GM21619 (cell line): ENCODE measurements around the gene ARSK.
"Not testable (repeated sequence)": the region's sequence is repeated elsewhere in the genome, so short reads cannot be mapped to it uniquely, and the experiment has no call there.

Source experiments
- ATAC-seq: cut with Tn5 transposase; IDR thresholded peaks from one replicate; pipeline ENCODE4 v1.9.1; 2021; ENCODE audit not compliant: unreplicated experiment

Gene ARSK

DNA sequence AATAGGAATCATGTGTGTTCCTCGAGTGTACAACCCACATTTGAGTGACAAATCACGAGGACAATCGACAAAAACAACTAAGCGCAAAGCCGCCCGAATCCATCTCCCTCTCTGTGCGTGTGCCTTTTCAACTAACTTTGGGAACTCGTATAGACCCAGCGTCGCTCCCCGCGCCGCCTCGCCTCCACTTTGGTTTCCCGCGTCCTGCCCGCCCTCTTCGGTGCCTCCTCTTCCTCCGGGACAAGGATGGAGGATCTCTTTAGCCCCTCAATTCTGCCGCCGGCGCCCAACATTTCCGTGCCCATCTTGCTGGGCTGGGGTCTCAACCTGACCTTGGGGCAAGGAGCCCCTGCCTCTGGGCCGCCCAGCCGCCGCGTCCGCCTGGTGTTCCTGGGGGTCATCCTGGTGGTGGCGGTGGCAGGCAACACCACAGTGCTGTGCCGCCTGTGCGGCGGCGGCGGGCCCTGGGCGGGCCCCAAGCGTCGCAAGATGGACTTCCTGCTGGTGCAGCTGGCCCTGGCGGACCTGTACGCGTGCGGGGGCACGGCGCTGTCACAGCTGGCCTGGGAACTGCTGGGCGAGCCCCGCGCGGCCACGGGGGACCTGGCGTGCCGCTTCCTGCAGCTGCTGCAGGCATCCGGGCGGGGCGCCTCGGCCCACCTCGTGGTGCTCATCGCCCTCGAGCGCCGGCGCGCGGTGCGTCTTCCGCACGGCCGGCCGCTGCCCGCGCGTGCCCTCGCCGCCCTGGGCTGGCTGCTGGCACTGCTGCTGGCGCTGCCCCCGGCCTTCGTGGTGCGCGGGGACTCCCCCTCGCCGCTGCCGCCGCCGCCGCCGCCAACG lies 65.3 kb downstream of the ARSK start, which contains the start of gene GPR150:
Gene GPR150 (plus strand): TSS at position 58 of the 840 bp plus-strand sequence. CDS start 189 bp downstream, at position 247.
- peak; percentile 64 for ATAC-seq

GRCh38 chr5:95620870-95621838 lies 66.3 kb downstream of the ARSK start:
- peak; percentile 48 for ATAC-seq

GRCh38 chr5:95621839-95622629 lies 67.1 kb downstream of the ARSK start:
- no peak for ATAC-seq

DNA sequence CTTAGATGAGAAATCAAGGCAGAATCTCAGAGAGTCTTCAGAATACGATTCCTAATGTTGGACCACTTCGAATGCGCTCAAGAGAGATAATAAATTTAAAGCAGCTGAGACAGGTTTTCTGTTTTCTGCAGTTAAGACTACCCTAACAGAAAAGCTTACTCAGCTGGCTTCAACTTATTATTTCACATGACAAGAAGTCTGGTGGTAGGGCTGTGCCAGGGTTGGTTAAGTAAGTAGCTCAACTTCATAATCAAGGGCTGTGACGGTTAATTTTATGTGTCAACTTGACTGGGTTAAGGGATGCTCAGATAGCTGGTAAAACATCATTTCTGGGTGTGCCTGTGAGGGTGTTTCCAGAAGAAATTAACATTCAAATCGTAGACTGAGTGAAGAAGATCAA lies 68.8 kb downstream of the ARSK start:
- ATAC-seq, result no peak

DNA sequence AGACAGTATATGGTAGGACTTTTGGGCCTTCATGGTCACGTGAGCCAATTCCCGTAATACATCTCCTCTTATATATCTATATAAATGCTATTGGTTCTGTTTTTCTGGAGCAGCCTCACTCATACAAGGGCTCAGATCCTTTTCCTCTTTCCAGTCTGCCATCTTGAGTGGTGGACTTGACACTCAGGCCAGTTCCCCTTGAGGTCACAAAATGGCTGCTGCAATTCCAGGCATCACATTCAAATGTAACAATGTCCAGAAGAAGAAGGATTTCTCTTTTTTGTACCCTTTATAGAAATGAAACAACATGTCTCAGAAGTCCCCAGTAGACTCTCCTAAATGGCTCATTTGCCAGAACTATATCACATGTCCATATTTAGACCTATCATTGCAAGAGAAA lies 69.5 kb downstream of the ARSK start:
- no peak for ATAC-seq

DNA sequence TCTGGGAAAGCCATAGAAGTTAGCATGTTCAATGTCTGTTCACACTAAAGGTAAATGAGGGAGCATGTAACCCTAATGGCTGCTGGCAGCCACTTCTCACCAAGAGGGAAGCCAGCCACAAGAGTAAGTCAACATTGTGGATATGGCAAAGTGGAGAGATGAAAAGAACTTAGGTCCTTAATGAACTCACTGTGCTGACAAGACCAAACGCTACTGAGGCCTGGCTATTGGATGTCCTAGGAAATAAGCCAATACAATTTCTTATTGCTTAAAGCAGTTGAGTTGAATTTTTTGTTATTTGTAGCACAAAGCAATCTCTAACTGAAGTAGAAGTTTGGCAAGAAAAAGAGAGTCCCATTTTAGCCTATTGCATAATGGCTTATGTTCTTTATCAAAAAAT lies 71.8 kb downstream of the ARSK start:
- no peak for ATAC-seq

DNA sequence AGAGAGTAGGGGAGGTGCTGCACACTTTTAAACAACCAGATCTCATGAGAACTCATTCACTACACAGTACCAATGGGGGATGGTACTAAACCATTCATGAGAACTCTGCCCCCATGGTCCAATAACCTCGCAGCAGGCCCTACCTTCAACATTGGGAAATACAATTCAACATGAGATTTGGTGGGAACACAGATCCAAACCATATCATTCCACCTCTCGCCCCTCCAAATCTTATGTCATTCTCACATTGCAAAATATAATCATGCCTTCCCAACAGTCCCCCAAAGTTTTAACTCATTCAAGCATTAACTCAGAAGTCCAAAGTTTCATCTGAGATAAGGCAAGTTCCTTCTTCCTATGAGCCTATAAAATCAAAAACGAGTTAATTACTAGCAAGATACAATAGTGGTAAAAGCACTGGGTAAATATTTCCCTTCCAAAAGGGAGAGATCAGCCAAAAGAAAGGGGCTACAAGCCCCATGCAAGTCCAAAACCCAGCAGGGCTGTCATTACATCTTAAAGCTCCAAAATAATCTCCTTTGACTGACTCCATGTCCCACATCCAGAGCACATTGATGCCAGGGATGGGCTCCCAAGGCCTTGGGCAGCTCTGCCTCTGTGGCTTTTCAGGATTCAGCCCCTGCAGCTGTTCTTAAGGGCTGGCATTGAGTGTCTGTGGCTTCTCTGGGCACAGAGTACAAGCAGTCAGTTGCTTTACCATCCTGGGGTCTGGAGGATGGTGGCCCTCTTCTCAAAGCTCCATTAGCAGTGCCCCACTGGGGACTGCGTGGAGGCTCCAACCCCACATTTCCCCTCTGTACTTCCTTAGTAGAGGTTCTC lies 73.3 kb downstream of the ARSK start:
- no peak for ATAC-seq

- ATAC-seq, result no peak
These were observed 74.0 kb downstream of the ARSK start for GRCh38 chr5:95628933-95629332.

DNA sequence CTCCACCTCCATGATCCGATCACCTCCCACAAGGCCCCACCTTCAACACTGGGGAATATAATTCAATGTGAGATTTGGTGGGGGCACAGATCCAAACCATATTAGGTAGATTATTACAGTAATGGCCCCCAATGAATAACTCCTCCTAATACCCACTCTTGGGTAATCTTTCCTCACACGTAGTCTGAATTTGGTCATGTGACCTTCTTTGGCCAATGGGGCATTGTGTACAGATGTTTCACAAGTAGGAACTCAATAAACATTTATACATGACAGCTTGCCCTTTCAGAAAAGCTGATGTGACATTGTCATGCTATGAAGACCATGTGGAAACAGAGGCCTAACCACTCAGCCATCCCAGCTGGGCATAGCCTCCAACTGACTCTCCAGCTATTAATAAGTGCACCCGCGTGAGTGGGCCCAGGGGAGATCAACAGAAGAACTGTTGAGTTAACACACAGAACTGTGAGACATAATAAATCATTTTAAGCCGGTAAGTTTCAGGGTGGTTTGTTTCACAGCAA lies 75.6 kb downstream of the ARSK start:
- no peak for ATAC-seq

GRCh38 chr5:95631255-95631958 lies 76.5 kb downstream of the ARSK start:
- peak; percentile 9 for ATAC-seq

DNA sequence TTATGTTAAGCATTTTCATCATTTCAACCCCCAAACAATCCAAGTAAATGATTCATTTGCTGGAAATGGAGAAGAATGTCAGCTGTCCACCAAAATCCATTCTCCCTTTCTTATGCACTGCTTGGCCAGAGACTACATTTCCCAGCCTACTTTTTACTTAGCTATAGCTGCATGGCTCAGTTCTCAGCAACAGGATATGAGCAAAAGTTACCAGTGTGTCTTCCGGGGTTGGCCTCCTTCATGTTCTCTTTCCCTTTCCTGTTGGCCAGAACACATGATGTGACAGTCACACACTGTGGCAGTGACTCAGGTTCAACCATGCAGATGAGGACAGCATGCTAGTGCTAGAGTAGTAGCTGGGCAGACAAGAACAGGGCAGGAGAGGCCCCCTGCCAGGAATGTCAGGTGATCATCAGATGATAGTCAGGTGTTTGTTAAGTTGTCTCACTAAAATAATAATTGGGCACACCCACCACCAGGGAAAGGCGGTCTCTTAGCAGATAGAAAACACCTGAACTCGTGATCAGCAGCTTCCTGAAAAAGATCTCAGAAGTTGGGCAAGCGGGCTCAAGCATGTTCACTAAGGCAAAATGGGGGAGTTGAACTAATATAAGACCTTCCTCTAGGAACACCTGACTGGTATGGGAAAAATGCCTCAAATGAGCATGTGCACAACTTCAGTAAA lies 77.2 kb downstream of the ARSK start:
- peak; percentile 93 for ATAC-seq

- not testable (repeated sequence) for ATAC-seq
These were observed 78.0 kb downstream of the ARSK start for GRCh38 chr5:95632942-95633341.

GRCh38 chr5:95633671-95634070 lies 78.8 kb downstream of the ARSK start:
- no peak for ATAC-seq

- ATAC-seq, result no peak
These were observed 79.2 kb downstream of the ARSK start for GRCh38 chr5:95634081-95634480.

DNA sequence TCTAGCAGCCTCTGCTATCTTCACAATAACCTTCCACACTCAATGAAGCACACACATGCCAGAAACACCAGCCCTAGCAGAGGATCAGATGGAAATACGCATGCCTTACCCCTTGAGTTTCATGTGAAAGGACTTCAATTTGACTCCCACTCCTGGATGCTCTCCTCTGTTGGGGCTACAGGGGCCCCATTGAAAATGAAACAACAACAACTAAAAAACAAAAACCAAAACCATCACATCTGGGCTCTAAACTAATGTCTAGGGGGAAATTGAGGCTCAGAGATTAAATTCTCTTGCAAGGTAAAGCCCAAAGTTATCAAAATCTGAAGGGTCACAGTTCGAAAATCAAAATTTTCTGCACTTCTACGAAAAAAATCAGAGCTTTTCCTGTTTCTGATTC lies 83.7 kb downstream of the ARSK start:
- no peak for ATAC-seq

- no peak for ATAC-seq
These were observed 86.9 kb downstream of the ARSK start for GRCh38 chr5:95641741-95642220.

GRCh38 chr5:95643152-95643551 lies 88.3 kb downstream of the ARSK start:
- ATAC-seq, result no peak

DNA sequence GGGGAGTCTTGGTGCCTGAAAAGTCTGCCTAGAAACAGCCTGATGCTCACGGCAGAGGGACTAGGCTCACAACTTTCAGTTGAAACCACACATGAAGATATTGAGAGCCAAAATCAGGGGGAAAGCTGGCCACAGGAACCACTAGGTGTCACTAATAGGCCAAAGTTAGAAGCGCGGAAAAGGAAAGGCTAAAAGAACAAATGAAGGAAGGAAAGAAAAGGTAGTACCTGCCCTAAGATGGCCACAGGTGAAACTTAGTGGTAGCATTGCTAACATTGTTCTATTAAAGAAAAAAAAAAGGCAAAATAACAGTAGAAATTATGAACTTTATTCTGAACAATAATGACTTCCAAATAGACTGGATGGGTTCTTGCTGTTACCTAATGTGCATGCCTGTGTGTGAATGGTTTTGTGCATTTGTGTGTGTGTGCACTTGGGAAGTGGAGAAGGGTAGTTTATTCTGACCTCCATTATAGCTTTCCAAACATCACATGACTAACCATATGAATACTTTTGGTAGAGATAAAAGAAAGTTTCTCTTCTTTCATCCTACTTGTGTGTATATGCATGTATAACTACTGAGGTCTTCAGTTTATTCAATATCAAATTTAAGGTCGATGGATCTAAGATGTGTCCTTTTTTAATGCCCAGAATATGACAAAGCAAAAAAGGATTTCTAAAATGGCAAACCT lies 89.6 kb downstream of the ARSK start:
- ATAC-seq, result peak; percentile 36
